C4-2B (cell line): ENCODE results near the gene ZMYM4.

Experiments
- H3K27ac ChIP-seq: fragments of 450-650 bp; 2 replicates; pipeline ENCODE4 v1.5.1; 2017
- CTCF ChIP-seq: fragments of 450-650 bp; conservative IDR thresholded peaks from 2 replicates; pipeline ENCODE4 v1.5.1; 2017; ENCODE audit warnings: mild to moderate bottlenecking
- ZFX ChIP-seq: fragments of 450-650 bp; IDR thresholded peaks from 2 replicates; pipeline ENCODE4 v1.6.1; 2017

Gene ZMYM4

GRCh38 chr1:35386290-35386689 is 117.8 kb downstream of the ZMYM4 start:
- H3K27ac ChIP-seq, result no peak overlapping the region
- TF ChIP-seq ZFX (no peak), CTCF (no peak)

DNA sequence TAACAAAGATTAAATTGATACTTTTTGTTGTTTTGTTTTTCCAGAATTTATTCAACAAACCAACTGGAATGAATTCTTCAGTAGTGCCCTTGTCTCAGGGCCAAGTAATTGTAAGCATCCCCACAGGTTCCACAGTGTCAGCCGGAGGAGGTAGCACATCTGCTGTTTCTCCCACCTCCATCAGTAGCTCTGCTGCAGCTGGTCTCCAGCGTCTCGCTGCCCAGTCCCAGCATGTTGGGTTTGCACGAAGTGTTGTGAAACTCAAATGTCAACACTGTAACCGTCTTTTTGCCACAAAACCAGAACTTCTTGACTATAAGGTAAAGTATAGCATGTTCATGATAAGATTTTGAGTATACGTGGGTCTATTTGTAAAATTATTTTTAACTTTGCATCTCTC is 118.5 kb downstream of the ZMYM4 start:
- no peak for TF ChIP-seq CTCF
- TF ChIP-seq ZFX, result no peak
- H3K27ac ChIP-seq, result no peak overlapping the region

DNA sequence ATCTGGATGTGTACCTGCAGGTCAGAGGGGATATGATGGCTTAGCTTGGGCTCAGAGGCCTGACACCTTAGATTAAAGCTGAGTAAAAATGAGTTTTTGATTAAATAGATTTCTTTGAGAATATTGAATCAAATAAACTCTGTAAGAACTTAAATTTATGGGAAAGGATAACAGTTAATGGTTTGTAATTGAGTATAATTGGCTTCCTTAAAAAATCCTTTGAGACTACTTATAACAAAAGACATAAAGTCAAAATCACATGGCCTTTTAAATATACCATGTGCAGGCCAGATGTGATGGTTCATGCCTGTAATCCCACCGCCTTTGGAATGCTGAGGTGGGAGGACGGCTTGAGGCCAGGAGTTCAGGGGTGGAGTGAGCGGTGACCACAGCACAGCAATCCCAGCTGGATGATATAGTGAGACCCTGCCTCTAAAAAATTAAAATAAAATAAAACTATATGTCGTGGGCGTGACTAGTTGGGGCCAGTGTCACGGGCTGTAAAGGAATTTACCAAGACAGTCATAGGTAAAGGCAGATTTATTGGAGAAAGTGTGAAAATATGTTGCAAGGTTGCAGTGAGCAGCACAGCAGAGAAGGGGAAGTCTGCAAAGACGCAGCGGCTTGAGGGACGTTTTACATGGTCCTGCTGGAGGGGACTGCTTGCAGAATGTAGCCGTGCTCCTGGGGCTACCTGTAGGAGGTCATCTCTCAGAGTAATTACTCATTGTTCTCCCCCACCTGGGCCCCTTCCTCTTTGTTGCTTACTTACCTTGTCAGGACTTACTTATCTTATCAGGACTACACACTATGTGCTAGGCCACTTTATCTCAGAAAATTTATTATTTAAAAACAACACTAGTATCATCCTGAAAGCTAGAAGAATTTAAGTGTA is 122.3 kb downstream of the ZMYM4 start:
- no peak overlapping the region for H3K27ac ChIP-seq

DNA sequence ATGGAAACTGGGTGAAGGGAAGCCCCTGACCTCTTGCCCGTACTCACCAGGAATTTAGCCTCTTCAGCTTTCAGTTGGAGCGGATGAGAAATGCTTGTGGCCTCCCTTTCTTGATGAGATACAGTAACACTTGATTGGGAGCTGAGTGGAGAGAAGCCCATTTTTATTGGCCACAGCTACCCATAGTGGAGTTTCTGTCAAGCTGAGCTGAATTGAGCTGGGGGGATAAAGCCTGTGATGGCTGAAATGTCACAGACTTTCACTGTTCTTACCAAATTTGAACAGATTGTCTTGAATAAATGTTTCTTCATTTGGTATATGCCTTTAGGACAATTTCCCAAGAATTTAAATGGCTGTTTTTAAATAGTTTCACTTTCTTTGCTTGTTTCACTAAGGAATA is 125.9 kb downstream of the ZMYM4 start:
- TF ChIP-seq CTCF (no peak), ZFX (no peak)
- no peak overlapping the region for H3K27ac ChIP-seq

More for the DNA sequence above, 122.3 kb downstream of the ZMYM4 start:
- TF ChIP-seq ZFX (no peak), CTCF (no peak)

DNA sequence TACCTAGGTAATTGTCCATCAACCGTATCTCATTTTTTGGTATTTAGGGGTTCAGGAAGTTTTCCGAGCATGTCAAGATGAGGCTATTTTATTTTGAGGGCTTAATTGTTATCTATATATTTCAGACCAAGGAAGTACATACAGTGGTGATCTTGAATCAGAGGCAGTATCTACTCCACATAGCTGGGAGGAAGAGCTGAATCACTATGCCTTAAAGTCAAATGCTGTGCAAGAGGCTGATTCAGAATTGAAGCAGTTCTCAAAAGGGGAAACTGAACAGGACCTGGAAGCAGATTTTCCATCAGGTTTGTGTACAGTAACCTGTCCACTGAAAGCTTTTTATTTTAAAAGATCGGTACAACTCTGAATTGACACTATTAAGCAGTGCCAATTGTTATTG is 130.2 kb downstream of the ZMYM4 start:
- TF ChIP-seq CTCF (no peak), ZFX (no peak)

DNA sequence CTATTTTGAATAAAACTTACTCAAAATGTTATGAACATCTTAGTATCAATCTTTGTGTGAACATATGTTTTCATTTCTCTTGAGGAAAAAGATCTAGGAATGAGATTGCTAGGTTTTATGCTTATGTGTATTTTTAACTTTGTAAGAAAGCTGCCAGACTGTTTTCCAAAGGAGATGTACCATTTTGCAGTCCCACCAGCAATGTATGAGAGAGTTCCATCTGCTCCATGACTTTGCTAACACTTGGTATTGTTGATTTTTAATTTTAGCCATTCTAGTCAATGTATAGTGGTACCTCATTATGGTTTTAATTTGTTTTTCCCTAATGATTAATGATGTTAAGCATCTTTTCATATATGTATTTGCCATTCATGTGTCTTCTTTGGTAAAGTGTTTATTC is 132.5 kb downstream of the ZMYM4 start:
- TF ChIP-seq ZFX, result no peak
- TF ChIP-seq CTCF, result no peak
- H3K27ac ChIP-seq, result no peak overlapping the region

More for the DNA sequence above, 130.2 kb downstream of the ZMYM4 start:
- no peak overlapping the region for H3K27ac ChIP-seq

- TF ChIP-seq CTCF, result no peak
- no peak for TF ChIP-seq ZFX
- no peak overlapping the region for H3K27ac ChIP-seq
These were observed 137.6 kb downstream of the ZMYM4 start for GRCh38 chr1:35406103-35406502.
